PC-3 (cell line): ENCODE measurements around the gene HOXC11. TPM values are rescaled to one million over a fixed set of nuclear protein-coding genes. Genes with fewer than 3 reads are reported as not detected.

Experiments
- ATAC-seq: fragments of 200-7000 bp; cut with Tn5 transposase; 2 replicates; pipeline ENCODE4 v1.9.1; 2020; ENCODE audit warnings: mild to moderate bottlenecking, moderate library complexity
- BruUV-seq: library from RNA; stranded (reverse); fragments of 400-500 nt; replicated peaks from 2 replicates; lab custom pipeline; 2021; lab: Mats Ljungman, UMichigan
- CTCF ChIA-PET: fragments of 300-600 bp; sonication (Branson Sonifier 250); formaldehyde crosslinking; loops from one replicate; lab custom pipeline; 2022; ENCODE audit warnings: antibody characterized with exemption; lab: Charles Lee
- POLR2A ChIA-PET: fragments of 300-600 bp; sonication (Branson Sonifier 250); formaldehyde crosslinking; loops from one replicate; lab custom pipeline; 2022; ENCODE audit warnings: antibody characterized with exemption; ENCODE audit not compliant: unreplicated experiment; lab: Charles Lee
- DNase-seq: peaks from one replicate; pipeline ENCODE4 v3.0.0-alpha.2; 2015
- H2AFZ ChIP-seq: fragments of 300-600 bp; sonication (generic); 2 replicates; pipeline ENCODE4 v1.6.0; 2016; ENCODE audit warnings: antibody characterized with exemption, low read length
- H3F3A ChIP-seq: fragments of 300-600 bp; sonication (generic); one replicate; pipeline ENCODE4 v1.6.0; 2017; ENCODE audit warnings: antibody characterized with exemption, low read length, control low read depth, mild to moderate bottlenecking; ENCODE audit not compliant: unreplicated experiment
- H3K27ac ChIP-seq: fragments of 300-600 bp; sonication (generic); 2 replicates; pipeline ENCODE4 v1.5.1; 2016; ENCODE audit warnings: mild to moderate bottlenecking, low read length
- H3K27me3 ChIP-seq: fragments of 300-600 bp; sonication (generic); 2 replicates; pipeline ENCODE4 v1.6.1; 2016; ENCODE audit warnings: low read length, mixed read lengths
- H3K36me3 ChIP-seq: fragments of 300-600 bp; sonication (generic); 2 replicates; pipeline ENCODE4 v1.6.1; 2016; ENCODE audit warnings: low read depth, mixed run types, low read length, mixed read lengths
- H3K4me1 ChIP-seq: fragments of 300-600 bp; sonication (generic); 2 replicates; pipeline ENCODE4 v1.5.1; 2016; ENCODE audit warnings: low read length; ENCODE audit not compliant: insufficient read depth
- H3K4me2 ChIP-seq: fragments of 300-600 bp; sonication (generic); 2 replicates; pipeline ENCODE4 v1.6.0; 2016; ENCODE audit warnings: low read length
- H3K4me3 ChIP-seq: fragments of 300-600 bp; sonication (generic); 2 replicates; pipeline ENCODE4 v1.5.1; 2016; ENCODE audit warnings: mild to moderate bottlenecking, low read length, mixed read lengths
- H3K79me2 ChIP-seq: fragments of 300-600 bp; sonication (generic); 2 replicates; pipeline ENCODE4 v1.6.1; 2017; ENCODE audit warnings: low read length, mixed read lengths
- H3K9ac ChIP-seq: fragments of 300-600 bp; sonication (generic); 2 replicates; pipeline ENCODE4 v1.6.0; 2016; ENCODE audit warnings: mild to moderate bottlenecking, low read length
- H3K9me2 ChIP-seq: fragments of 300-600 bp; sonication (generic); replicated peaks from 2 replicates; pipeline ENCODE4 v1.6.1; 2016; ENCODE audit warnings: mixed run types, low read length, mixed read lengths
- H3K9me3 ChIP-seq: fragments of 300-600 bp; sonication (generic); 2 replicates; pipeline ENCODE4 v1.6.1; 2016; ENCODE audit warnings: low read length, mixed read lengths
- H4K20me1 ChIP-seq: fragments of 300-600 bp; sonication (generic); 2 replicates; pipeline ENCODE4 v1.6.1; 2016; ENCODE audit warnings: low read length, mixed read lengths
- EZH2 ChIP-seq: fragments of 300-600 bp; sonication (generic); IDR thresholded peaks from one replicate; pipeline ENCODE4 v1.6.1; 2017; ENCODE audit warnings: antibody characterized with exemption, mild to moderate bottlenecking, low read length; ENCODE audit not compliant: unreplicated experiment
- EZH2phosphoT487 ChIP-seq: fragments of 300-600 bp; sonication (generic); IDR thresholded peaks from 2 replicates; pipeline ENCODE4 v1.6.1; 2018; ENCODE audit warnings: mild to moderate bottlenecking, antibody characterized with exemption, low read length, borderline replicate concordance
- intact Hi-C: fragments of 100-400 bp; cut with micrococcal nuclease; formaldehyde crosslinking; loops from 2 replicates; pipeline ENCODE4 v1.9.0; 2023
- total RNA-seq: library from RNA; depleted of rRNA; stranded (reverse); fragments of >200 nt; gene quantifications from 2 replicates; pipeline ENCODE4 v1.2.3, GENCODE V29; 2014
- TF ChIP-seq, protein P1 (sequence below): fragments of 300-600 bp; sonication (generic); conservative IDR thresholded peaks from 2 replicates; pipeline ENCODE4 v1.5.1; 2017; ENCODE audit warnings: antibody characterized with exemption, low read depth, mild to moderate bottlenecking, low read length

Gene HOXC11
- total RNA-seq, 1 experiment from 2014 or later, result 0.84 TPM

DNA sequence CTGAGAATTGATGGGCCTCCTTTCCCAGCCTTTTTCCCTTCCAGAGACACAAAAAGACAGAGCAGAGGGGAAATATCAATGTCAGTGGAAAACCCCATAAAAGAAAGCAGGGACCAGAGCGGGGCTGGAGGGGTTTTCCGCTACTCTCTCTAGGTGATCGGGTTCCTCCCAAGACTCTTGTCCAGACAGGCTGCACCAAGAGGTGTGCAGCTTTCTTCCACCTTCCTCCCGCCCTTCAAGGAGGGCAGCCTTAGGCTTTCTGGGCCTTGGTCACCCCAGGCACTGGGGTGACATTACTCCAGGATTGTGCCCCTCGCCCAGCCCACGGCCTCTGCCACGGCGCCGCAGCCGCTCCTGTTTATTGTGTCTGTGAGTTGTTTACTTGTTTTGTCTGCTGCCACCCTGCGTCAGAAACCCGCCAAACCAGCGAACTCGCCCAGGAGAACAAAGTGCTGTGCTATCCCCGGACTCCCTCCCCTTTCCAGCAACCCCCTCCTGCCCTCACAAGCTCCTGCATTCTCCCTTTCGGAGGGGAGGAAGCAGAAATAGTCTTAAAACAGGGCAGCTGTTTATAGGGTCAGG is 48.6 kb downstream of the HOXC11 start:
- peaks cover 84% of the 10 kb centered on the region for H3K79me2 ChIP-seq
- ChIA-PET POLR2A (no interaction called here), CTCF (no interaction called here)
- H2AFZ ChIP-seq, result no peak overlapping the region
- no peaks in the 10 kb centered on the region for H3K9me2 ChIP-seq
- BruUV-seq, result no TSS peak
- H3F3A ChIP-seq, result no peaks in the 10 kb centered on the region
- H3K9ac ChIP-seq, result no peak overlapping the region
- no peak for ATAC-seq
- no peak for DNase-seq
- no peak overlapping the region for H3K4me3 ChIP-seq
- peaks cover 7% of the 10 kb centered on the region; the same call in 1 of the 2 replicates for H3K4me1 ChIP-seq
- no peaks in the 10 kb centered on the region for H3K27me3 ChIP-seq
- no peak overlapping the region for H3K27ac ChIP-seq
- no peaks in the 10 kb centered on the region for H3K9me3 ChIP-seq
- intact Hi-C loops, result no loop called here
- no peaks in the 10 kb centered on the region for H4K20me1 ChIP-seq
- TF ChIP-seq EZH2phosphoT487 (no peak), EZH2 (no peak)
- TF ChIP-seq, protein P1, sequence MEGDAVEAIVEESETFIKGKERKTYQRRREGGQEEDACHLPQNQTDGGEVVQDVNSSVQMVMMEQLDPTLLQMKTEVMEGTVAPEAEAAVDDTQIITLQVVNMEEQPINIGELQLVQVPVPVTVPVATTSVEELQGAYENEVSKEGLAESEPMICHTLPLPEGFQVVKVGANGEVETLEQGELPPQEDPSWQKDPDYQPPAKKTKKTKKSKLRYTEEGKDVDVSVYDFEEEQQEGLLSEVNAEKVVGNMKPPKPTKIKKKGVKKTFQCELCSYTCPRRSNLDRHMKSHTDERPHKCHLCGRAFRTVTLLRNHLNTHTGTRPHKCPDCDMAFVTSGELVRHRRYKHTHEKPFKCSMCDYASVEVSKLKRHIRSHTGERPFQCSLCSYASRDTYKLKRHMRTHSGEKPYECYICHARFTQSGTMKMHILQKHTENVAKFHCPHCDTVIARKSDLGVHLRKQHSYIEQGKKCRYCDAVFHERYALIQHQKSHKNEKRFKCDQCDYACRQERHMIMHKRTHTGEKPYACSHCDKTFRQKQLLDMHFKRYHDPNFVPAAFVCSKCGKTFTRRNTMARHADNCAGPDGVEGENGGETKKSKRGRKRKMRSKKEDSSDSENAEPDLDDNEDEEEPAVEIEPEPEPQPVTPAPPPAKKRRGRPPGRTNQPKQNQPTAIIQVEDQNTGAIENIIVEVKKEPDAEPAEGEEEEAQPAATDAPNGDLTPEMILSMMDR, result peak; percentile 25; the same call in 1 of the 2 replicates
- H3K36me3 ChIP-seq, result no peaks in the 10 kb centered on the region
- H3K4me2 ChIP-seq, result no peak overlapping the region

DNA sequence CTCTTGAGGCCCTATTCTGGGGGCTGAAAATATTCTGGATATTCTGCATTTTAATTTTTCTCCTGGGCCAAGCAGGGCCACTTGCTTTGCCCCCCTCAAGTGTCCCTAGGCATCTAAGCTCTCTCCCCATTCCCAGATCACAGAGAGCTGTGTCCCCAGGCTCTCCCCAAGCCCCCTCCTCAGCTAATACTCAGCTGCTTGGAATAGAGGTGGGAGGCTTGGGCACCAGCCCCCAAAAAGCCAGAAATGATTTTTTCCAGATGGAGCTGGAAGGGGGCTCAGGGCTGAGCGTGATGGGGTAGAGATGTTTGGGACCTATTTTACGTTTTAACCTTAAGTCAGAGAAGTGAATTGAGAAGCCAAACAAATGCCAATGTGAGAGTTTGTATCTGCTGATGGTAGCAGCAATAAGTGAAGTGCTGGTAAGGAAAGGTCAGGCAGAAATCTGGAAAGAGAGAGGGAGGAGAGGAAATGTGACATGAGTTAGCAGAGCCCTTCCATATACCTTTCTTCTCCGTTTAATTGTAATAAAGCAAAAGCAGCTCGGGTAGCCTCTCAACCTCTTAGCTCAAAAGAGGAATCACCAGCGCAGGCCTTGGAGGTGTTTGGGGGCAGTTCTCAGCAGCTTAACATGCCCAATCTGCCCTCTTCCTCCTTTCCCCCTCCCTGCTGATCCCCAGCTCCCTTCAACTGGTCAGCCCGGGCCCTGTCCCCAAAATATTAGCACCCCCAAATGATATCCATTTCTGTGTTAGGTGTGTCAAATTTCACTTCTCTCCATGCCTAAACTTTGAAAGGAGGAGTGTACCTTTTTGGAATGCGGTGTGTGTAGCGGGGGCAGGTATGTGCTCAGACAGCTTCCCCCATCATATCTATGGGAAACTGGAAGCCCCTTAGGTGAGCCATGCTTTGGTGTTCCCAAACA is 50.3 kb downstream of the HOXC11 start:
- TF ChIP-seq EZH2phosphoT487 (no peak), EZH2 (no peak)
- TF ChIP-seq, protein P1, result no peak
- Histone ChIP-seq H3K4me1 (peaks cover 9% of the 10 kb centered on the region; the same call in 1 of the 2 replicates), H3K9me3 (no peaks in the 10 kb centered on the region), H4K20me1 (no peaks in the 10 kb centered on the region), H3K4me2 (no peak overlapping the region), H3K9me2 (no peaks in the 10 kb centered on the region), H3K9ac (no peak overlapping the region), H3F3A (no peaks in the 10 kb centered on the region), H2AFZ (no peak overlapping the region), H3K36me3 (no peaks in the 10 kb centered on the region), H3K4me3 (no peak overlapping the region), H3K27ac (no peak overlapping the region), H3K27me3 (no peaks in the 10 kb centered on the region), H3K79me2 (peaks cover 80% of the 10 kb centered on the region)
- intact Hi-C loops, result no loop called here
- ATAC-seq (no peak), DNase-seq (no peak)
- POLR2A ChIA-PET, result no interaction called here
- BruUV-seq, result no TSS peak
- CTCF ChIA-PET, result no interaction called here

DNA sequence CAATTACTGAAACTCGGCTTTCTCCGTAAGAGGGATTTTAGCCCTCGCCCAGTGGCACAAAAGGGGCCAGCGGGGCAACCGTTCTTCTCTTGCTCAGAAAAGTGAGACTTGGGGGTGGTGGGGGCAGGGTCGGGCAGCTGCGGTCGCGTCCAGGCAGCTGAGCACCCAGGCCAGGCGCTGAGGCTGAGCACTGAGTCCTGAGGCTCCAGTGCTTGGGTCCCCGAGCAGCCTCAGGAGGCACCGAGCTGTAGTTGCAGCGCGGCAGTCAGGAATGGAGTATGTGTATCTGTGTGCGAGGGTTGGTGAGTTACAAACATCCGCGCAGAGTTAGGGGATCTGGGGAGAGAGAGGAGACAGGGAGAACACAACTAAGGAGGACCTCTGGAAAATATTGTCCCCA is 51.2 kb downstream of the HOXC11 start:
- TF ChIP-seq EZH2 (no peak), EZH2phosphoT487 (no peak)
- TF ChIP-seq, protein P1, result no peak
- ChIA-PET POLR2A (no interaction called here), CTCF (interaction anchor here (0.5 kb wide), 1 partner anchor 15 kb away, joined by 7 read pairs; the partner anchor contains the start of gene HOXC8)
- Histone ChIP-seq H3K79me2 (peaks cover 81% of the 10 kb centered on the region), H3K36me3 (no peaks in the 10 kb centered on the region), H2AFZ (no peak overlapping the region), H3K4me1 (peaks cover 10% of the 10 kb centered on the region), H3K9me2 (no peaks in the 10 kb centered on the region), H3F3A (no peaks in the 10 kb centered on the region), H4K20me1 (no peaks in the 10 kb centered on the region), H3K9ac (no peak overlapping the region), H3K4me2 (no peak overlapping the region), H3K9me3 (no peaks in the 10 kb centered on the region), H3K4me3 (no peak overlapping the region), H3K27ac (no peak overlapping the region), H3K27me3 (no peaks in the 10 kb centered on the region)
- no peak for DNase-seq
- no TSS peak for BruUV-seq
- intact Hi-C loops, result no loop called here
- ATAC-seq, result no peak
